Stimulated activated CD8-positive, alpha-beta memory T cell treated with anti-CD3 and anti-CD28 coated beads, Interleukin-15, amount 100 ng/mL, for 24 hours (primary cell): Measurements from ENCODE around the gene FAM174B.

Experiments
- DNase-seq: peaks from one replicate; pipeline ENCODE4 v3.0.0-alpha.2; 2020; ENCODE audit warnings: low read depth

Gene FAM174B

GRCh38 chr15:92664178-92664900 is 8.8 kb upstream of the FAM174B start:
- no peak for DNase-seq

- no peak for DNase-seq
Measured at GRCh38 chr15:92663250-92663951, 7.8 kb upstream of the FAM174B start.

DNA sequence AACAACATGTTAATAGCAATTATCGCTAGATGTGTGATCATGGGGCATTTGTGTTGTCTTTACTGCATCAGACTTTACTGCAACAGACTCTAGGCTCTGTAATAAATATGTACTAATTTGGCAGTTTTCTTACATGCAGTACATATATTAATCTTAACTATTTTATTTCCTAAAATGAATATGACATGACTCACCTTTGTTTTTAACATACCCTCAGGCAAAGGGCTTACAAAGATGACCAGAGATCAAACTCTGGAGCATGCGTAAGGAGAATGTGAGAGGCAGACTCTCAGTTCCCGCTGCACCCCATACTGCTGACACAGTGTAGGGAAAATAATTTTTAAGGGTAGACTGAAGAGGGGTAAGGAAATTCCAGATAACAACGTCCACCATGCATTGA is 7.2 kb upstream of the FAM174B start:
- no peak for DNase-seq

- DNase-seq, result no peak
Measured at GRCh38 chr15:92661956-92662355, 6.4 kb upstream of the FAM174B start.

DNA sequence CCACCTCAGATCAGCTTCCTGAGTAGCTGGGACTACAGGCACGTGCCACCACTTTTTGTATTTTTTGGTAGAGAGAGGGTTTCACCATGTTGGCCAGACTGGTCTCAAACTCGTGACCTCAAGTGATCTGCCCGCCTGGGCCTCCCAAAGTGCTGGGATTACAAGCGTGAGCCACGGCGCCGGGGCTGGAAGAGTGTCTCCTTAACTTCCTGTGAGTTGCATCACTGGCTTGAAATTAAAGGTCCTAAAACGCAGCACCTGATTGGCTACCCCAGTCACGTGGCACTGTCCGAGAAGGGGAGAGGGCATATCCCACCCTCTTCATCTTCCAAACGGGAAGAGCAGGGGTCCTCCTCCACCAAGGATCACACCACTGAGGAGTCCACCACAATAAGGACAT is 5.5 kb upstream of the FAM174B start:
- DNase-seq, result no peak

- DNase-seq, result no peak
Measured at GRCh38 chr15:92657486-92657885, 1.9 kb upstream of the FAM174B start.

DNA sequence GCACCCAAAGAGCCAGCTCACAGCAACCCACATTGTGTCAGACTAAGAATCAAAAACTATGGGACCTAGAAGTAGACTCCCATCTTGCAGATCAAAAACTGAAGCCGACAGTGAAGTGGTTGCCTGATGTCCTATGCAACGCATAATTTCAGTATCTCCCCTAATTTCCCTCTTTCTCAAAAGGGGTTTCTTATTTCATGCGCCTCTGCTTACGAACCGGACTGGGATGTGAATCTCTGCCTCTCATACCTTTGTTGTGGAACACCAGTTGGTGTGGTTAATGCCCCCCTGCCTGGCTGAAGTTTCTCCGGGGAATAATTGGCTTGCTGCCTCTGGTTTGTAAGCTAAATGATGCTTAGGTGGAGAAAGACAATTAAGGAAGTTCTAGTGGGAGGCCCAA is 514 bp upstream of the FAM174B start:
- no peak for DNase-seq

DNA sequence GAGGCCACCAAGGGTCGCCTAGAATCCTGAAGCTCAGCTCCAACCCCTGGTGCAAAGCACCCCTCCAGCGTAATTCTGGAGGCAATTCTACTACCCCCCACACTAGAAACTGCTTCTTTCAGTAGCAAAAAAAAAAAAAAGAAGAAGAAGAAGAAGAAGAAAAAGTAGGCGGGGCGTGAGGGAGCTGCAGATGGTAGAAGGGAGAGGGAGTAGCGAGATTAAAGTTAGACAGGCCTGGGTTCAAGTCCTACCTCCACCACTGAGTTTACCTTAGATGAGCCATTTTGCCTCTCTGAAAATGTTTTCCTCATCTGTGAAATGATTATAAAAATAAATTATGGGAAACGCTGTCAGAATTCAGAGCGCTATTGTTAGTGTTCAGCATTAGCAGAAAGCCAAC is 913 bp downstream of the FAM174B start:
- DNase-seq, result no peak

- DNase-seq, result no peak
Measured at GRCh38 chr15:92653836-92654539, 1.6 kb downstream of the FAM174B start.

GRCh38 chr15:92653366-92653765 is 2.2 kb downstream of the FAM174B start:
- DNase-seq, result no peak

- DNase-seq, result no peak
Measured at GRCh38 chr15:92652576-92652966, 3.0 kb downstream of the FAM174B start.

DNA sequence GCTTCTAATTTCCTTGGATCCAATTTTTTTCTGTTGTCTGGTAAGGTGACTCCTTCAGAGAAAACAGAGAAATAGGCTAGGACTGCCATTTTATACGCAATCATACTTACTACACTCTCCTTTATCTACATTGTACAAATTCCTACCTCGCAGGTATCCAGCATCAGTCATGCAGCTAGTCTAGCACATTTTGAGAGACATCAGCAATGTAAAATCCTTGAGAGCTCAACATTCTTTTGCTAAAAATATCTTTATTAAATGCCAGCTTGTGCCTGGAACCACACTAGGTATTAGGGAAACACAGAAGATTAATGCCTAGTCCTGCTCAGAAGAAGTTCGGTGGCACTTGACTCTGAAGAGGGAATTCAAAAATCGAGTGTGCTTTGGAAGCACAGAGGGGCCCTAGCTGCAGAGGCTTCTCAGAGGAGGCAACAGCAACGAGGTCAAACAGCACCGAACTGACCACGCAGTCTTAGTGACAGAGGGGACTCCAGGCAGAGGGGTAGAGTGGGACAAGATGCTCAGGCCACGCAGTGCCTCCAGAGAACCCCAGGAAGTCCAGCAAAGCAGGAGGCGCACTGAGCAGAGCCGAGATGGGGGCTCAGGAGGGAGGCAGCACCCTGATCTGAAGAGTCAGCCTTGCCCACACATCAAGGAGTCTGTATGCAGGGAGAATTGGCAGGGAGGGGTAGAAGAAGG is 3.5 kb downstream of the FAM174B start:
- no peak for DNase-seq

- DNase-seq, result no peak
Measured at GRCh38 chr15:92650966-92651365, 4.6 kb downstream of the FAM174B start.

DNA sequence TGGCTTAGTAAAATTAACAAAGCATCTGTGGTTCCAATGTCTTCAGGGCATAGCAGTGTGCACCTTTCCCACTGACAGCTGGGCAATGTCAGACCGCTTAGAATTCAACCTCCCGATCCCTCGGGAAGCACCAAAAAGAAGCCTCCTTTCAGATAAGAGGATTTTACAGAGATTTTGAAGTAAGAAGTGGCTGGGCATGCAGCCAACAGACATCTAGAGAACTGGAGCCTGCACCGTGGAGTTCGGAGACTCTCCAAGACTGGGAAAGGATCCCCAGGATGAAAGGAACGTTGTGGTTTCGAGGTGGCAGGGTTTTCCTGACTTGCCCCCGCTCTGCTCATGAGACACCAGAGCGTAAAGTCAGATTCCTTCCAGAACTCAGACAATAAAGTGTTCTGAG is 5.3 kb downstream of the FAM174B start:
- DNase-seq, result no peak

GRCh38 chr15:92648190-92648875 is 7.2 kb downstream of the FAM174B start:
- no peak for DNase-seq

DNA sequence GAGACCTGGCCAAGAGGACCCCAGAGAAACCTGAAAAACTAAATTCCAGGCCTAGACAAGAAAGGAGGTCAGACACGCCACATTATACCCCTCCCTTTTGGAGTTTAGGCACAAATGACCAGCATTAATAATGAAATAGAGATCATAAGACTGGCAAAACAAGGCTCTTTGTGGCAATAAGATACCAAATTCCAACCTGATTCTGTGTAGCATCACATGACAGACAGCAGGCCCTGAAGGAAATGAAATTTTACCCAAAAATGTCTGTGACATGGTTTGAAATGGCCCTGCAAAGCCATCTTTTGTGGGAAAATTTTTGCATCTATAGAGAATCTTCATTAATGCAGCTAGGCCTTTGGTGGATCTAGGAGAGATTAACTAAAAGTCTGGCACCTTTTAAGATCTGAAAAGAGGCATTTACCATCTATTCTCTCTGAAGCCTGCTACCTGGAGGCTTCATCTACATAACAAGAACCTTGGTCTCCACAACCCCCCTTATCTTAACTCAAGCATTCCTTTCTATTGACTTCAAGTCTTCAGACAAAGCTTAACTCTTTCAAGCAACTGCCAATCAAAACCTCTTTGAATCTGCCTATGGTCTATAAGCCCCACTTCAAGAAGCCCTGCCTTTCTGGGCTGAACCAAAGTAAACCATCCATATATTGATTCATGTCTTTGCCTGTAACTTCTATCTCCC is 8.0 kb downstream of the FAM174B start:
- no peak for DNase-seq

GRCh38 chr15:92646216-92646615 is 9.4 kb downstream of the FAM174B start:
- DNase-seq, result no peak

DNA sequence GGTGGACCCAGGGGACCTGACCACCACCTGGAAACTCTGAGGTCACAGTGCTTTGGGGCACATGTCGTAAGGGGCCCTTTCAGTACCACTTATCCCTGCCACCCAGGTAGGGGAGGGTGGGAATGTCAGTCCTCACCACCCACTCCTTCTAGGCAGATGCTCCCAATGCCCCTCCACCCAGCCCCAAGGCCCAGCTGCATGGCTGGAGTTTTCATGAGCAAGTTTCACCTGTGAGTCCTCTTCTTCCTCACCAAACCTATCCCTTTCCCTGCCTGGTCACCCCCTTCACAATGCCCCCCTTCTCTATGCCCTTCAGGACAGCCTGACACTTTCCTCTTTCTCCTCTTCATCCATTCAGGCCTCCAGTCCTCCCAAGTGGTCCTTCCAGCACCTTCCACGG is 9.8 kb downstream of the FAM174B start:
- DNase-seq, result no peak

GRCh38 chr15:92645051-92645631 is 10.4 kb downstream of the FAM174B start:
- no peak for DNase-seq

DNA sequence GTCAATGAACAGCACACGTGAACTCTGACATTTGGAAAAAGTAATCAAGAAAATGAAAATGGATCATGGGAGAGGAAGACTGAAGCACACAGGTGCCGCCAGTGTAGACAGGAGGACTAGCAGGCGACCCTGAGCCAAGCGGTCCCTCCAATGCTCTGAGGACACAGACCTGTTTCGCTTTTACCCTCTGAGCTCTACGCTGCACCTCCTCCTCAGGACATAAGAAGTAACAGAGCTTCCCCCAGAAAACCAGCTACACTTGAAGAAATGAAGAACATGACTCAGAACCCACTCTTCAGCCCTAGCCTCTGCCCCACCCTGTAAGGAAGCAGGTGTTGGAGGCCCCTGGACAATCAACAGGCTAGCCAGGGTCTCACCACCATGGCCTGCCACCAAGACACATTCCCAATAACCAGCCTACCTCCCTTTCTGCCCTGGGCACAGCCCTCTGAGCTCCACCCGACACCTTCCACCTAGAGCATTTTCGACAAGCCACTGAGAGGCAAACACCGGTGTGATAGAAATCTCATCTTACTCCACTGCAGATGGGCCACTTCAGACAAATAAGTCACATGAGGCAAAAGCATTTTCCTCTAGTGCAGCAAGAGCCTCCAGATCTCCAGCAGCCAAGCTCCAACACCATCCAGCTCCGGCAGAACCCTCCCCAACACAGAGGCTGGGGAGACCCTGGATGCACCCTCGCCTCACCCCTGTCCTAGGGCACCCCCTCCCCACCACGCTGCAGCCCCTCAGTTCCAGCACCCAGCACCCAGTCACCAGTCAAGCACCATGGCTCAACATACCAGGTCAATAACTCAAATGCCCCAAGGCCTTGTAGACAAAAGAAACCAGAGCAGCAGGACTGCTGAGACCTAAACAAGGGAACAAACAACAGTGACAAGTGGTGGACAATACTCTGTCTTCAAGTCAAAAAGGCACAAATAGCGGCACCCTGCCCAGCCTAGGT is 11.4 kb downstream of the FAM174B start:
- DNase-seq, result no peak
